T47D (cell line): ENCODE measurements around the gene INPP5E.
A peak's percentile ranks its signal among the peaks of the same experiment; 100 is the strongest.

Source experiments
- DNase-seq, 2 experiments: peaks; one replicate each; pipeline versions ENCODE4 v3.0.0 to v3.0.0-alpha.2; 2011 to 2012; ENCODE audit warnings: low read depth in 1 of 2, low spot score in 1 of 2
- JUND ChIP-seq: IDR thresholded peaks from 2 replicates; pipeline ENCODE4 v1.6.1; 2012; ENCODE audit warnings: low read depth
- in situ Hi-C: cut with HindIII; loops from 2 replicates; pipeline ENCODE4 v1.10.0; 2016; ENCODE audit warnings: low sequenced_read_pairs, low pct_unique_long_range_greater_than_20kb

Gene INPP5E

GRCh38 chr9:136399176-136400037 lies 40.2 kb downstream of the INPP5E start:
- peak in 1 of 2 experiments; percentile 39 for DNase-seq
- no peak for TF ChIP-seq JUND
- in situ Hi-C loops, result no loop called here

- DNase-seq, result no peak
- in situ Hi-C loops, result no loop called here
- no peak for TF ChIP-seq JUND
Observed at GRCh38 chr9:136398286-136398685, 41.4 kb downstream of the INPP5E start.

DNA sequence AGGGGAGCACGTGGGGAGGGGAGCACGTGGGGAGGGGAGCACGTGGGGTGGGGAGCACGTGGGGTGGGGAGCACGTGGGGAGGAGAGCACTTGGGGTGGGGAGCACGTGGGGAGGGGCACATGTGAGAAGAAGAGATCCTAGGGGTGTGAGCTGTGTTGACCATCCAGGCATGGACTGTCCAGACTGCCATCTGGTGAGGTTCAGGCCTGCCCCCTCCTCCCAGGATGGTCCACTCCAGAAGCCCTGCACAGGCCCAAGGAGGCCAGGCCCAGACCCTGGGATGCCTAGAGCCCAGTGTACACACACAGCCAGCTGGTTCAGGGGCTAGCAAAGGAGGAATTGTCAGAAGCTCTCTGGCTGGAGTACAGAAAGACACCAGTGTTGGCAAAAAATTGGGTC lies 42.0 kb downstream of the INPP5E start:
- in situ Hi-C loops, result no loop called here
- DNase-seq, result no peak
- TF ChIP-seq JUND, result no peak

GRCh38 chr9:136396219-136396515 lies 43.5 kb downstream of the INPP5E start:
- DNase-seq, result no peak
- TF ChIP-seq JUND, result no peak
- in situ Hi-C loops, result no loop called here

- DNase-seq, result no peak
- TF ChIP-seq JUND, result no peak
- in situ Hi-C loops, result no loop called here
Observed at GRCh38 chr9:136395345-136396218, 44.1 kb downstream of the INPP5E start.

GRCh38 chr9:136395020-136395340 lies 44.7 kb downstream of the INPP5E start:
- no peak for DNase-seq
- in situ Hi-C loops, result no loop called here
- TF ChIP-seq JUND, result no peak

DNA sequence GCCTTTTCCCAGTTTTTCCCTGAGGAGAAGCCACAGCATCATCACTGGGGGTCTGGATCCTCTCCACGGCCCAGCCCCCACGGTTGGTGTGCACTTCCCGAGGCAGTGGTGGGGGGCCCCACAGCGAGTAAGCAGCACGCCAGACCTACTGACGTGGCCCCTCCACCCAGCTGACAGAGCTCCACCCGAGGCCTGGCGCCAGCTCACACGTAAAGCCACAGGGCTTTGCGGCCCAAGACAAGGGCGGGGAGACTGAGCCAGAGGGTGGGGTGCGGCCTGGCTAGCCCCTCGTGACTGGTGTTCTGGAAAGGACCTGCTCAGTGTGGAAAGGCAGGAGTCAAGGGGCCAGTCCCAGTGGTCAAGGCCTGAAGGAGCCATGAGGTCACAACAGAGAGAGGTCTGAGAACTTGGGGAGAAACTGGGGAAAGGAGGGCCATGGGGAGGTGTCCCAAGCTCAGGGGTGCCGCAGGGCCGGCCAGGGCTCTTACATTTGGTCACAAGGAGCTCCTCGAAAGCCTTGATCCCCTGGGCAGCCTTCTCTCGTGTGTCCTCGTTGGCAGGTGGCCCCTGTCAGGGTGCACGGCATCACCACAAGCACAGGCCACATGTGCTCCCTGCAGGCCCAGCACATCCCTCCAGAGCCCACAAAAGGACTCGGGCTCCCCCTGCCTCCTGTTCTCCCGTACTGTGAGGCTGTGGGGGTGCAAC lies 45.2 kb downstream of the INPP5E start:
- TF ChIP-seq JUND, result no peak
- in situ Hi-C loops, result no loop called here
- no peak for DNase-seq

GRCh38 chr9:136393531-136393930 lies 46.1 kb downstream of the INPP5E start:
- no peak for DNase-seq
- no peak for TF ChIP-seq JUND
- in situ Hi-C loops, result no loop called here

- DNase-seq, result no peak
- in situ Hi-C loops, result no loop called here
- no peak for TF ChIP-seq JUND
Observed at GRCh38 chr9:136392538-136393449, 46.9 kb downstream of the INPP5E start.

DNA sequence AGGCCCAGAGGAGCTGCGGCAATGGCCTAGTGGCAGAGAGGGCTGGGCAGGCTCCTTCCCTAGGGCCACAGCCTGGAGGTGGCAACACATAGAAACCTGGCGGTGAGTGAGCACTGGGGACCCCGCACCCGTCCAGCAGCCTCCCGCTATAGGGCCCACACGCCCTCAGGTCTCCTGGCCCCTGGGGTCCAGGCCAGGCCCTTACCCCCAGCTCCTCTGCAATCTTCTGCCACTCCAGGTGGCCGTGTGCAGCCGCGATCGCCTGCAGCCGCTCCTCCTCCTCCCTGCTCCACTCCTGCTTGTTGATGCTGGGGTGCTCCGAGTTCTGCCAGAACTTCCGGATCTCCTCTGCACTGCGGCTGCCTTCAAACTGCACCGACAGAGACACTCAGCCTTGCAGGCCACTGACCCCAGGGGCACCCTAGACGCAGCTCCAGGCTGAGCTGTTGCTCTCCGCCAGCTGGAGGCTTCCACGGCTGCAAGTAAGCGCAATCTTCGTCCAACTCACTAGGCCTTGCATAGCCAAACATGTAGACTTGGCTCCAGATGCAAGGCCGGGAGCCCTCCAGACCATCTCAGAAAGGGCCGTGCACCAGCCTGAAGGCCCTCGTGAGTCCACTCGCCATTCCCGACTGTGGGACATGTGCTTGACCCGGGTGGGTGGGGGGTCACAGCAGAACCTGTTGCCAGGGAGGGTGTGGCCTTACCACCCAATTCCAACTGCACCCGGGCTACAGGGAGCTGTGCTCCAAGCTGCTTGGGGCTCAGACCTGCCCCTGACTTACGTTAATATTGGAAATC lies 47.7 kb downstream of the INPP5E start:
- in situ Hi-C loops, result no loop called here
- TF ChIP-seq JUND, result no peak
- DNase-seq, result no peak

DNA sequence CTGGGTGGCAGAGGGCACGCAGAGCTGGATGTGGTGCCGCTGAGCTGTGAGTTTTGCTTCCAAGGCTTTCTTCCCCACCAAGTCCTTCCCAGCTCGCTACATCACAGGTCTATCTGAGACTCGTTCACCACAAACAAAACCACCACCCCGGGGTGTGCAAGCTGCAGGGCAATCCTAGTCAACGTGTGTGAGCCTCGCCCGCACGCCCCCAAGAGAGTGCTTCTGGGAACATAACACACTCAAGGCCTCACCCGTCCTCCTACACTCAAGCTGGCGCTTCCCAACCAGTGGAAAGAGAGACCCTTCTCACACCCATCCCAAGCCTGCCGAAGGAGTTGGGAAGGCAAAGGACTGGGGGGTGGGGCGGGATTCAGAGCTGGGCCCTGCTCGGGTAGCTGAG lies 50.2 kb downstream of the INPP5E start:
- DNase-seq, result no peak
- no peak for TF ChIP-seq JUND
- in situ Hi-C loops, result no loop called here
